CD1c-positive myeloid dendritic cell (primary cell): ENCODE measurements around the gene SMG1.
A peak's percentile ranks its signal among the peaks of the same experiment; 100 is the strongest.
"Not testable (repeated sequence)": the region's sequence is repeated elsewhere in the genome, so short reads cannot be mapped to it uniquely, and the experiment has no call there.

ENCODE experiments used
- DNase-seq: peaks from one replicate; pipeline ENCODE4 v3.0.0-alpha.2; 2016; ENCODE audit errors: extremely low spot score

The SMG1 gene

GRCh38 chr16:18925986-18926865, at the start of gene SMG1:
Gene SMG1, minus strand, starts transcription at chr16:18926408. Its CDS starts 367 bp downstream, at chr16:18926041.
- DNase-seq, result peak; percentile 95

GRCh38 chr16:18975109-18975508, 48.9 kb upstream of the SMG1 start:
- no peak for DNase-seq

- no peak for DNase-seq
Observed at GRCh38 chr16:18969855-18970240, 43.6 kb upstream of the SMG1 start.

GRCh38 chr16:18969050-18969854, 43.0 kb upstream of the SMG1 start:
- peak; percentile 82 for DNase-seq

GRCh38 chr16:18966791-18967190, 40.6 kb upstream of the SMG1 start:
- no peak for DNase-seq

GRCh38 chr16:18965555-18965954, 39.3 kb upstream of the SMG1 start:
- DNase-seq, result no peak

GRCh38 chr16:18959031-18959505, 32.9 kb upstream of the SMG1 start:
- no peak for DNase-seq

GRCh38 chr16:18958621-18959029, 32.4 kb upstream of the SMG1 start:
- DNase-seq, result no peak

GRCh38 chr16:18956658-18957241, 30.5 kb upstream of the SMG1 start:
- DNase-seq, result not testable (repeated sequence)

- DNase-seq, result peak; percentile 46
Observed at GRCh38 chr16:18955874-18956580, 29.8 kb upstream of the SMG1 start.

- no peak for DNase-seq
Observed at GRCh38 chr16:18953547-18953946, 27.3 kb upstream of the SMG1 start.

- no peak for DNase-seq
Observed at GRCh38 chr16:18950469-18951185, 24.4 kb upstream of the SMG1 start.

GRCh38 chr16:18948372-18949020, 22.3 kb upstream of the SMG1 start:
- DNase-seq, result no peak

- DNase-seq, result no peak
Observed at GRCh38 chr16:18945233-18945632, 19.0 kb upstream of the SMG1 start.

GRCh38 chr16:18943414-18943813, 17.2 kb upstream of the SMG1 start:
- DNase-seq, result no peak

GRCh38 chr16:18942061-18942460, 15.9 kb upstream of the SMG1 start:
- DNase-seq, result no peak

GRCh38 chr16:18941471-18941870, 15.3 kb upstream of the SMG1 start:
- DNase-seq, result no peak

- no peak for DNase-seq
Observed at GRCh38 chr16:18938986-18939385, 12.8 kb upstream of the SMG1 start.

- DNase-seq, result no peak
Observed at GRCh38 chr16:18937390-18937789, 11.2 kb upstream of the SMG1 start.

- DNase-seq, result no peak
Observed at GRCh38 chr16:18936727-18937340, 10.6 kb upstream of the SMG1 start.
